AG09319 (cell line): ENCODE results near the gene FIBIN.
A peak's percentile ranks its signal among the peaks of the same experiment; 100 is the strongest.

ENCODE experiments used
- DNase-seq: peaks from one replicate; pipeline ENCODE4 v3.0.0-alpha.2; 2010; ENCODE audit warnings: low read depth; ENCODE audit errors: extremely low read depth
- CTCF ChIP-seq: IDR thresholded peaks from 2 replicates; pipeline ENCODE4 v1.5.1; 2011; ENCODE audit warnings: low read depth, mild to moderate bottlenecking, inconsistent platforms, low read length, moderate library complexity

FIBIN gene

GRCh38 chr11:26949846-26950245 is 44.1 kb upstream of the FIBIN start:
- no peak for DNase-seq
- TF ChIP-seq CTCF = no peak

GRCh38 chr11:26950260-26950719 is 43.6 kb upstream of the FIBIN start:
- no peak; the same call in none of the 2 replicates for TF ChIP-seq CTCF
- DNase-seq = peak; percentile 76

- no peak for TF ChIP-seq CTCF
These were observed 42.0 kb upstream of the FIBIN start for GRCh38 chr11:26951809-26952515.

DNA sequence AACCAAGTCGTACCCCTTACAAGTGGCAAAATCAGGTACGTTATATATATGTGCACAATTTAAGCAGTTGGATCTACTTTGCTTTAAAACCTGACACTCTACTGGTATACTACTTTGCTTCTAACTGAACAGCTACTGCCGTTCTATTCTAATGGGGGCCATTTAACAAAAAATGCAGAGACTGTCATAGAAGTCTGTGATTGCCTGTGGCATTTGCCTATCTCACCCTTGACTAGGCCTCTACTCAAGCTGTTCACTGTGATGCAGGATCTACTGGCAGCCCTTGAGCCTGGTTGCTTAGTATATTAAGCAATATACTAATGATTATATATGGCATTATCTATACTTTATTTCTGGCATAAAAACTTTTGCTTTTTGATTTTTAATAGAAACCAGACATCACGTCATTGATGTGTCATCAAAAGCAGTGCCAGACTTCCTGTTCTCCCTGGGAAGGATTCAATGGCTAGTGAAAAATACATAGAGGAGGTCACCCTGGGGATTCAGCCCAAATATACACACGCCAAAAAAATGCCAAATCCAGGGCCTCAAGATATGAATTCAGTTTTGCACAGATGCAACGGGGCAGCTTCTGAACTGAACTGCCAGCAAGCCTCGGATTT is 40.0 kb upstream of the FIBIN start:
- no peak for DNase-seq
- TF ChIP-seq CTCF = no peak

More at GRCh38 chr11:26951809-26952515, 42.0 kb upstream of the FIBIN start:
- no peak for DNase-seq

DNA sequence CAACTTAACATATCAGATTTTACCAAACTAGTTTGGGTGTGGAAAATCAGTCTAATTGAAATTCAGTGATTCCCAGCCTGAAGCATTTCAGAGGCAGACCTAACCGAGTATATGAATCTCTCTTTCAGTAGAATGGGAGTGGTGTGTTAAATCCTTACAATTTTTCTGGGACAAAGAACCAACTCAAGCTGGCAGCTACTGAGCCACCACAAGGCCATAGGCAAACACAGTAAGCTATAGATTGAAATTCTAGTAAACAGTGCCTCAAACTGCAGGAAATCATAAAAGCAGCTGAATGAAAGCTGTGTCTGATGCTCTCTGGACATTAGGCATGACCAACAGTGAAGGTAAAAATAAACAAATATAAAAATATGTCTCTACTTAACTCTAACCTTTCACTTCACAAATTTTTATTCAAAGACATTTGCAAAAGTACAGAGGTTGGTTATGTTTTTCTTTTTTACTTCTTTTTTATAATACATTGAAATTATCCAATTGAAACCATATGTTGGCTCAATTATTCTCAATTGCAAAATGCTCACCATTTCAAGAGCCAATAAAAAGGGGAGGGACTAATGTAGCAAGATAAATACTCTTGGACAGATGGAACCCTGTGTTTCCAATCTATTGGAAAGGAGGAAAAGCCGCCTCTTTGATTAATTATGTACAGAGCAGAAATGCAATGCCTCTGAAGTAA is 35.8 kb upstream of the FIBIN start:
- DNase-seq = no peak
- TF ChIP-seq CTCF = no peak

- no peak for TF ChIP-seq CTCF
- no peak for DNase-seq
These were observed 35.2 kb upstream of the FIBIN start for GRCh38 chr11:26958702-26959049.

- DNase-seq = no peak
These were observed 33.6 kb upstream of the FIBIN start for GRCh38 chr11:26960281-26960680.

More at GRCh38 chr11:26960281-26960680, 33.6 kb upstream of the FIBIN start:
- no peak for TF ChIP-seq CTCF
